HG02943 (cell line): Measurements from ENCODE around the gene SLC12A8.

Source experiments
- ATAC-seq: cut with Tn5 transposase; IDR thresholded peaks from one replicate; pipeline ENCODE4 v1.9.1; 2021; ENCODE audit warnings: mild to moderate bottlenecking, low read depth, moderate library complexity; ENCODE audit not compliant: unreplicated experiment

The SLC12A8 gene, protein sequence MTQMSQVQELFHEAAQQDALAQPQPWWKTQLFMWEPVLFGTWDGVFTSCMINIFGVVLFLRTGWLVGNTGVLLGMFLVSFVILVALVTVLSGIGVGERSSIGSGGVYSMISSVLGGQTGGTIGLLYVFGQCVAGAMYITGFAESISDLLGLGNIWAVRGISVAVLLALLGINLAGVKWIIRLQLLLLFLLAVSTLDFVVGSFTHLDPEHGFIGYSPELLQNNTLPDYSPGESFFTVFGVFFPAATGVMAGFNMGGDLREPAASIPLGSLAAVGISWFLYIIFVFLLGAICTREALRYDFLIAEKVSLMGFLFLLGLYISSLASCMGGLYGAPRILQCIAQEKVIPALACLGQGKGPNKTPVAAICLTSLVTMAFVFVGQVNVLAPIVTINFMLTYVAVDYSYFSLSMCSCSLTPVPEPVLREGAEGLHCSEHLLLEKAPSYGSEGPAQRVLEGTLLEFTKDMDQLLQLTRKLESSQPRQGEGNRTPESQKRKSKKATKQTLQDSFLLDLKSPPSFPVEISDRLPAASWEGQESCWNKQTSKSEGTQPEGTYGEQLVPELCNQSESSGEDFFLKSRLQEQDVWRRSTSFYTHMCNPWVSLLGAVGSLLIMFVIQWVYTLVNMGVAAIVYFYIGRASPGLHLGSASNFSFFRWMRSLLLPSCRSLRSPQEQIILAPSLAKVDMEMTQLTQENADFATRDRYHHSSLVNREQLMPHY

DNA sequence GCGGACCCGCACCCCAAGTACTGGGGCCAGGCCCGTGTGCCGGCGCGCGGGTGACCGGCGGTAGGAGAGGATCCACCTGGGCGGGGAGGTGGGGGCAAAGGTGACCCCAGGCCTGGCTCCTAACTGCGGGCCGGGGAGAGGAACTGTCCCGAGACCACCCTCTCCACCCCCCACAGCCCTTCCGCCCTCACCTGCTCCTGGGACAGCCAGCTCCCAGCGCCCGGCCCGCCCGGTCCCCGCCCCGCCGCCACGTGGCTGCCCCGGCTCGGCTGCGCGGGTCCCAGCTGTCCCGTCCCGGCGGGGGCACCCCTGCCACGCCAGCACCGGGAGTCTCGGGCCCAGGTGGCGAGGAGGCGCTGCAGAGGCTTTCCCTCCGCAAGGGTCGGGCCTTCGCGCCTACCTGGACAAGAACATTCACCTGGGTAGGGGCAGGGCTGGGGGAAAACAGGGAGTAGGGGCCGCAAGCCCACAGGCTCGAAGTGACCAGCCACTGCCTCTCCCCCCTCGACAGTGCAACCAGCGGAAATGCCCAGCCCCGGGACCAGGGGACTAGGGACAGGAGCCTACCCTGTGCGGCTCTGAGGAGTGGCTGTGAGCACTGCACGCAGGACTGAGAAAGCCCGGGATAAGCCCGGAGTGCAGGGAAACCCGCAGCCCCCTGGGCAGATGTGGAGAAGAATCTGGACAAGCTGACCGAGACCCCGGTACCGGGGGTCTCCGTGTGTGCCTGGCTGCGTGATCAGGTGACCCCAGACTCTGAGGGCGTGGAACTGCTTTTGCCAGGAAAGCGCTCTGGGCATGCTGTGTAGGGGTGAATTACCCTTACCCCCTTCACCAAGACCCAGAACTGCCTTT is at the start of gene SLC12A8:
Gene SLC12A8, minus strand, starts transcription at position 240 of the 855 bp plus-strand sequence. CDS start 1,399 bp downstream, outside the sequence.
- no peak for ATAC-seq

DNA sequence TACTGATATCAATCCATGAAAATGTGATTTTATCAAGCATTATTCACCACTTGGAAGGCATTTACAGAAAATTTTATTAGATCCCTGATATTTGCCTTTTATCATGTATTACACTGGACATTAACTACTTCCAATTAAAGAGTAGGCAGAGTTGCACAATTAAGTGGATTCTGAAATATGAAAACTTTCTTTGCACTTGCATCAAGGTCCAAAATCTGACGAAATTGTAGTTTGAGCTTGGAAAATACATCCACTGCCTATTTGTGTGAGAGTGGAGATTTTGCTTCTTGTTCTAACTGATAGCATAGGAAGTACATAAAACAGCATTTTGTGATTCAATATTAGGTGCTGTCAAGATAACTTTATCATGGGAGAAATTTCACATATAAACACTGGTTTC is 49.6 kb upstream of the SLC12A8 start:
- no peak for ATAC-seq

DNA sequence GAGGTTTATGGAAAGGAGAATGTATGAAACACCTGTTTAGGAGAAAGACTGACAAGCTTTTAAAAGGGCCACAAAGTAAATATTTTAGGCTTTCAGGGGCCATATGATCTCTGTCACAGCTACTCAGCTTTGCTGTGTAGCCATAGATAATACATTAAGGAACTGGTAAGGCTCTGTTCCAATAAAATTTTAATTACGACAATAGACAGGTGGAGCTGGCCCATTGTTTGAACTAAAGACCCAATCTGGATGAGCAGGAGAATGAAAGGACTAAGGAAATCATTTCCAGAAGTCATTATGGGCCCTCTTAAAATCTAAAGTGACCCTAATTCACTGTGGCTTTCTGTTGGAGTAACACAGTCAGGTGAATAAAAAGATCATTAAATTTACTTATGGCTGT is 48.5 kb upstream of the SLC12A8 start:
- ATAC-seq = no peak

DNA sequence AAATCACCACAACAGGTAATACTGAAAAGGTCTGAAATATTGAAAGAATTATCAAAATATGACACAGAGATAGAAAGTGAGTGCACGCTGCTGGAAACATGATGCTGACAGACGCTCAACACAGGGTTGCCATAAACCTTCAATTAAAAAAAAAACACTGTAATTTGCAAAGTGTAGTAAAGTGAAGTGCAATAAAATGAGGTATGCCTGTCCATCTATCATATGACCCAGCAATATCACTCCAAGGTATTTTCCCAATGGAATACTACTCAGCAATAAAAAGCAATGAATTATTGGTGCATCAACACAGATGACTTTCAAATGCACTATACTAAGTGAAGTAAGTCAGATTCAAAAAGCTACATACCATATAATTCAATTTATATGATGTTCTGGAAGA is 47.6 kb upstream of the SLC12A8 start:
- no peak for ATAC-seq

DNA sequence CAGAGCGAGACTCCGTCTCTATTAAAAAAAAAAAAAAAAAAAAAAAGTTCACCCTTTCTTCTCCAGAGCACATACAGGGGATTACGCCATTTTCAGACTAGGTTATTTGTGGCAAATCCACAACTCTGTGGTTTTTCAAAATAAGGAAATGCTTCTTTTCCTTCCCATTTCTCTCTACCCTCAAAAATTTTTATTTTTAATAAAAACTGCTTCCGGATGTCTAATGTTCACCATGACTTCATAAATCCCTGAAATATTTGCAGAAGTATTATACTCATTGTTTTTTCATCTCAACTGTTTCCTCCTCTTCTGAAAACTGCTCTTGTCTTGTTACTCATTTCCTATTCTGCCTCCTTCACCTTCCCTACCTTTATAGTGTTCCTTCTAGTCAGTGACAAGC is 45.0 kb upstream of the SLC12A8 start:
- ATAC-seq = no peak

DNA sequence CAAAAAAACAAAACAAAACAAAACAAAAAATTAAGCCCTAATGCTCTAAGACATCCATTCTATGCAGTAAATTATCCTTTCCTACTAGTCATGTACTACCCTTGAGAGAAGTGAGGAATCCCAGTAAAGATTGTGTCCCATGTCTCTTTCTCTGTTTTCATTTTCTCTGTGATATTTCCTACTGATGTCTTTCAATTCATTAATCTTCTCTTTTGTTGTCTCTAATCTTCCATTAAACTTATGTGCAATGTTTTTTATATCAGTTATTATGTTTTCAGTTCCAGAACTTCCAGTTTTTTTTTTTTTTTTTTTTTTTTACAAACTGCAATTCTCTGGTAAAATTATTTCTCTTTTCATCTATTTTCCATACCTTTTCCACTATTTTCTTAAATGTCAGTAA is 44.1 kb upstream of the SLC12A8 start:
- no peak for ATAC-seq

DNA sequence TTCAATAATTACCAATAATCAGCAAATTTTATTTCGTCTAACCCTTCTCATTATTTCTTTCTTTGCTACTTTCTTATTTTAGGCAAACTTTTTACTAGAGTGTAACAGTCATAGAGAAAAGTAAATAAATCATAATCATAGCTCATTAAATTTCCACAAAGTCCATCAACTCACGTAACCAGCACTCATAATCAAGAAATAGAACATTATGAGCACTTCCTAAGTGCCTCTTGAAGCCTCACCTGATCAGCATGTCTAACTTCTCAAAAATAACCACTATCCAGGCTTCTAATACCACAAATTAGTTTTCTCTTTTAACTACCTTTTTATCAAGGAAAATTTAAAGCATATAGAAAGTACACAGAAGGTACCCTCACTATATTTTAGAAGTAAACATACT is 38.4 kb upstream of the SLC12A8 start:
- no peak for ATAC-seq

DNA sequence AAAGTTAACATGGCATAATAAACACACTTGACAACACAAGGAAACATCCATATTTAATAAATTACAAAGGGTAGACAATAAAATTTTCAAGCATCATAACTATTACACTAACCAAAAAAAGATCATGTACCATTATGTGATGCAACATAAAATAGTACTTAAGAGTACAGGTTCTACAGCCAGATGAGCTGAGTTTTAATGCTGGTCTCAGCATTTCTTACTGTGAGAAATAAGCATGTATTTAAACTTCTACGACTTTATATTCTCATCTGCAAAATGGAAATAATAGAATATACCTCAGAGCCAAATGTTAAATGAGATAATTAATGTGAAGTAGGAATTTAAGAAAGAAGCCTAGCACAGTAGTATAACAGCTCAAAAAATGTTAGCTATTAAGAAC is 33.7 kb upstream of the SLC12A8 start:
- ATAC-seq = no peak

DNA sequence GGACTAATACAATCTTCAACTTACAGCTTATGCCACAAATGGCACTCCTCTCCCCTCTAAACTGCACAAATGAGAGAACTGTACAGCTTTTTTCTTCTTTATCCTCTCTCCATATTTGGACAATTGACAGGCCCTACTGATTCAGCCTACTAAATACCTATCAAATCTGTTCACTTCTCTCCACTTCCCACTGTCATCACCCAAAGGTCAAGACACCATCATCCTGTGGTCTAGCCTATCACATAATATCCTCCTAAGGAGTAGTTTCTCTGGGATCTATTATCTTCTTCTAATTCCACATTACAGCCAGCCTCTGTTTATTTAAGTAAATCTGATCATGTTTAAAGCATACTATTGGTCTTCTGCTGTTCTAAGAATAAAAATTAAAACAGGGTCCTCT is 33.0 kb upstream of the SLC12A8 start:
- ATAC-seq = no peak

DNA sequence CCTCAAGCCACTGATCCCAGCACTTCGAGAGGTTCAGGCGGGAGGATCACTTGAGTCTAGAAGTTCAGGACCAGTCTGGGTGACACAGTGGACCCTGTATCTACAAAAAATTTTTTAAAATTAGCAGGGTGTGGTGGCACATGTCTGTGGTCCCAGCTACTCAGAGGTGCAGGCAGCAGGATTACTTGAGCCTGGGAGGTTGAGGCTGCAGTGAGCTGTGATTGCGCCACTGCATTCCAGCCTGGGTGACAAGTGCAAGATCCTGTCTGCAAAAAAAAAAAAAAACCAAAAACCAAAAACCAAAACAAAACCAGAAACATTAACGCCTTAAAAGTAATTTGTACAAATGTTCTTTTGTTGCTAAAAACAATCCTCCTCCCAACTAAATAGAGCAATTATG is 27.9 kb upstream of the SLC12A8 start:
- no peak for ATAC-seq

DNA sequence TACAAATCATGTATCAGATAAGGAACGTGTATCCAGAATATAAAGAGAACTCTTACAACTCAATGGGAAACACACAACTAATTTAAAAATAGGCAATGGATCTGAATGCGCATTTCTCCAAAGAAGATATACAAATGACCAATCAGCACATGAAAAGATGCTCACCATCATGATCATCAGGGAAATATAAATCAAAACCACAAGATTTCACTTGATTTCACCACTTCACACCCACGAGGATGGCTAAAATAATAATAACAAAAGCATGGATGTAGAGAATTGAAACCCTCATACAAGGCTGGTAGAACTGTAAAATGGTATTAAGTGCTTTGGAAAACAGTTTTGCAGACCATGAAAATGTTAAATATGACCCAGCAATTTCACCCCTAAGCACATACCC is 26.7 kb upstream of the SLC12A8 start:
- no peak for ATAC-seq

DNA sequence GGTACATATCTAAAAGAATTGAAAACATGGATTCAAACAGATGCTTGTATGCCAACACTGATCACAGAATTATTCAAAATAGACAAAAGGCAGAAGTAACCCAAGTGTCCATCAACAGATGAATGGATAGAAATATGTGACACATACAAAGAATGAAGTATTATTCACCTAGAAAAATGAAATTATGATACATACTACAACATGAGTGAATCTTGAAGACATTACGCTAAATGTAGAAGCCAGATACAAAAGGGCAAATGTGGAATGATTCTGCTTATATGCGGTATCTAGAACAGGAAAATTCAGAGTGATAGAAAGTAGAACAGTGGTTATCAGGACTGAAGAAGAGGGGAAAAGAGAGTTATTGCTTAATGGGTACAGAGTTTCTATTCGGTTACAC is 26.2 kb upstream of the SLC12A8 start:
- ATAC-seq = no peak

DNA sequence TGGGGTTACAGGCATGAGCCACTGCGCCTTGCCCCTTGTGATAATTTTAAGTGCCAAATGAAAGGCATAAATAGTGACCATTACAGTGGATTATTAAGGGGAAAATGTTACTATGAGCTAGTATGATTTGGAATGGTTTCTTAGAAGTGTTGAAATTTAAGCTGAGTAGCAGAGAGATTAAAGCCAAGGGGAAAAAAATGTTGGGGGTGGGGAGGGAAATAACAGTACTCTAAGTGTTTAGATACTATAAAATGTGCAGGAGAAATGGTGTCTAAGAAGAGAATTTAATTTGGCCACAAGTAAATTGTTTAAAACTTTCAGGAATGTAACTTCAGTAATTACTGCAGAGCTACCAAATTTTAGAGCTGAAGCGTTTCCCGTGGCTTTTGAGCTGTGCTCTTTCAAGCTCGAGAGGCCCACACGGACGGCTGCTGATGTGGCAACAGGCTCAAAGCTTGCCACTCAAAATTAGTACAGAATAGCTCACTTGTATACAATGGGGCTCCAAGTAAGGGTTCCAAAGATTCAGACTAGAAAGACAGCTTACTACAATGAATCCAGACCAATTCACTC is 23.9 kb upstream of the SLC12A8 start:
- ATAC-seq = no peak

DNA sequence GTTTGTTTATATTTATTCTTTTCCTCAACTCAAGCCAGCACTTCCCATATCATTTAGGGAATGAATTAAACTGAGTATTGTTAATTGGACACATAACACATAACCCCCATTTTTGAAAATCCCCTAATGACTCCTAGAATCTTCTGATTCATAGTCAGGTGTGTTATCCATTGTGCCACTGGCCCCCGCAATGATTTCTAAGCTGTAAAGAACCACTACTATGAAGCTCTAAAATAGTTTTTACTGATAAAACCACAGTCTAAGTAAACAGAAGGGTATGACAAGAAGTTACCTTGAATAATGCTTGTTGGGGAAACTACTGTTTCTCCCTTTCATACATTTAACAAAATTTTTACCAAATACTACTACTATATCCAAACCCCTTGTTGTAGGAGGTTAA is 22.3 kb upstream of the SLC12A8 start:
- no peak for ATAC-seq

DNA sequence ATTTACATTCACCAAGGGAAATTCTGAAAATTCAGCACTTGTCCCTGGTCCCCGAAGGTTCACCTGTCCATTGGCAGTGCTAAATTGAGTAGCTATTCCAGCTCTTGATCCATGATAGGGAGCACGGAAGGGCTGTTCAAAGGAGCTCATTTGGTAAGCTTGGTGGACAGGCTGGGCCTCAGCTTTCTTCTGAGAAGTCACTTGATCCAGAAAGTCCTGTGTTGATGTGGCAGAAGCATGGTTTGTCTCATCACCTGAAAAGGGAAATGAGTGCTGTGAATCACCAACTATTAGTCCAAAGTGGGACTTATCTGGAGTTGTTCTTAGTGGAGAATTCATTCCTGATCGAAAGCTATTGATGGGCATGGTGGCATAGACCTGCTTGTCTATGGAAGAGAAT is 19.9 kb upstream of the SLC12A8 start:
- no peak for ATAC-seq

DNA sequence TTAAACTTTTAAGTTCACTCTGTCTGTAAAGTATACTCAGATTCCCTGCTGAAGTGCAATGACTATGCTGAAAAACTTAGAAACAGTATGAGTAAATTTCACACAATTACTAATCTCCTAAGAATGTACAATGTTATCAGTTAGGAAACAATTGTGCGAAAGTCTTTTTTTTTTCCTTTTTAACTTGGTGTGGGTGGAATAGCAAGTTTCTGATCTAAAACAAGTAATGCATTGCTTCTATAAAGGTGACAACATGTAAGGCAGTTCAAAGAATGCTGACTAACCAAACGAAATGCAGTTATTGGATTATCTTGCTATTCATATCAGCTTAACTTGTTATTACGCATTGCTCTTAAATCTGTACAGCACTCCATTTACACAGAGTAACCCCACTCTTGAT is 19.3 kb upstream of the SLC12A8 start:
- no peak for ATAC-seq

DNA sequence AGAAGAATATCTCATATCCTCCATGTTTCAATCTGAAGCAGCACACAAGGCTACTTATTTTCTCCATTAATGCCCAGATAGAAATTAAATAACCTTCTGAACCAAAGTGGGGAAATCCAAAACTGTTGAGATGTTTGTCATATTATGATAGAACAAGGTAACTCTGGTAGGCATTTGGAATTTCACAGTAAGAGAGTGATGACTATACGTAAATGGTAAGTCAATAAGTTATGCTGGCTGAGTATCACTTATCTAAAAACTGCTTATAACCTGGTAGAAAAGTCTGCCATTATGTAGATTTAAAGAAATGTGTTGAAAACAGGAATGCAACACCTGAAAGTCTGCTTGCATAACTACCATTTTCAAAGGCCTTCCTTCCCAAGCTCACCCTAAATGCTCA is 17.2 kb upstream of the SLC12A8 start:
- ATAC-seq = no peak

DNA sequence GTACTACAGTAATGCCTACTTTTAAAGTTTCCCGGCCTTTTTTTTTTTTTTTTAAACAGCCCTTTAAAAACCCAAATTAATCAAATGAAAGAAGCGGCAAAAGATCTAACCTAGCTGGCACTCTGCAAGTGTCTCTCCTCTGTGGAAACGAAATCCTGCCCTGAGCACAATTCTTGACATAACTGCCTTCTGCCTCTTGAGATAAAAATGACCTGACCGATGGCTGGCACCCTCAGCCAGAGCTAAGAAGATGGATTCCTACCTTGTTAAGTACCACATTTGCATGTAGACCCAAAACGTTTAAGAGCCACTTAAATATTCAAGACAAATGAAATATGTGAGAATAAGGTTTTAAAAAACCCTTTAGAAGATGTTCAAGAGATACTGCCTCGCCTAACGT is 16.6 kb upstream of the SLC12A8 start:
- ATAC-seq = no peak

DNA sequence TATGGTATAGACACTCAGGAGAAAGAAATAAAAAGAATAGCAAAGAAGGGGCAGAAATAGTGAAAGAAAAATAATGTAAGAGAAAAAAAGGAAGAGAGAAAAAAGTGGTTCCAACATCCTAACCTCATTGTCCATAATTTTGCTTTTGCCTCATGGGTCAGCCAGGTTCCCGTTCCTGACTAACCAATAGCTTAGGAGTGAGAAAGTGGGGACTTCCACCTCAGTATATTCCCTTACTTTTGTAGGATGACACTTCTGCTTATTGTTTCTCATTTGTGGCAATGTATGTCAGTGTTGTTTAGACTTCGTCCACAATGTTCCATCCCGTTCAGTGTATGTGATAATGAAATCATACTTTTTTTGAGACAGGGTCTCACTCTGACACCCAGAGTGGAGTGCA is 9.3 kb upstream of the SLC12A8 start:
- ATAC-seq = no peak

DNA sequence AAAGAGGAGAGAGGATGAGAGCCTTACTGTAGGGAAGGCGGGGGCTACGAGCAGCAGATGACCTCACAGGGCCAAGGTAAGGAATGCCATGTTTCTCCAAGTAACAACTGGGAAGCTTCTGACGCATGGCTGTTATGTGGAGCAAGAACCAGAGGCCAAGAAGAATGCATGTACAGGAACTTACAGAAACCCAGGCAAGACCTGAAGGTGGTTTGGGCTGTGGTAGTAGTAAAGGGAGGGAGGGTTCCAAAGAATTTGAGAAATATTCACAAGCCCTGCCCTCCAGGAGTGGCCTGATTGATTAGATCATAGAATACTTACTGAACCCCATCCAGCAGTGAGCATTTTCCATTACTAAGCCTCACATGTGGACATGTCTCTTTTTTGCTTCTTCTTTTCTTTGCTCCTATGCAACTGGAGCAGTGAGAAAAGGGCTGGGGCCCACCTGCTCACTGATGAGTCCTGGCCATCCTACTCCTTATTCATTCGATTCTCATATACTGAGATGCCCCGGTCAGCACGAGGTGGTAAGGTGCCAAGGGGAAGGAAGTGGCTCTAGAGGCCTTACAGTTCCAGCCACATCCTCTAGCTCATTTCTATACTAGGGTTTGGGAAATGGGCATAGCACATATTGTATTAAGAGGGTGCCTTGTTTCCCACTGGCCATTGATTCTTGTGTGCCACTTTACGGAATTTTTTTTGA is 8.3 kb upstream of the SLC12A8 start:
- no peak for ATAC-seq
